Peyer's patch (tissue), 4 donors: ENCODE data around the gene PELI1.

Source experiments
- POLR2A ChIP-seq, 2 donors: fragments of 450-650 bp; IDR thresholded peaks; one replicate each; pipeline ENCODE4 v1.5.1; 2017; ENCODE audit warnings: antibody characterized with exemption in 2 of 2, mild to moderate bottlenecking in 2 of 2, moderate library complexity in 2 of 2
- TF ChIP-seq, protein P1 (sequence below), 6 experiments: fragments of 450-650 bp in 4 of 6; fragments of 200-600 bp in 2 of 6; sonication (generic) in 1 of 6; IDR thresholded peaks; one replicate each; pipeline ENCODE4 v1.5.1; 2017 to 2019; ENCODE audit warnings: antibody characterized with exemption in 6 of 6, mild to moderate bottlenecking in 3 of 6, moderate library complexity in 1 of 6

DNA sequence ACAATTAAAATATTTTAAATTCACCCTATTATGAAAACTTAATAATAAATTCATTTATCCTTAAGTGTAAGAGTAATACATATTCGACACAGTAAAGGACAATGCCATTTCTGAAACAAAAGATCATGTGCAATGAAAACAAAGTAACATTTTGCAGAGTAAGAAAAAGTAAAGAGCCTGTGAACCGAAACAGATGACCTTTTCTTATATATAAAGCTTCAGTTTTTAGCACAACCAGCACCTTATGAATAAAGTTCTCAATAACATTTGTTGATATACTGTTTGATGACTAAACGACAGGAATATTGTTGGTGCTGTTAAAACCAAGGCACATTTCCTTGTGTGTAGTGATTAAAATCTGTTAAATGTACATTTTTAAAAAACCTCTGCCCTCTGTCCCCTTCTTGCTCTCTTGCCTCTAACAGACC lies 1.5 kb downstream of the PELI1 start:
- TF ChIP-seq POLR2A (IDR thresholded peaks at IDR 0.05) = no peak
- TF ChIP-seq, protein P1, sequence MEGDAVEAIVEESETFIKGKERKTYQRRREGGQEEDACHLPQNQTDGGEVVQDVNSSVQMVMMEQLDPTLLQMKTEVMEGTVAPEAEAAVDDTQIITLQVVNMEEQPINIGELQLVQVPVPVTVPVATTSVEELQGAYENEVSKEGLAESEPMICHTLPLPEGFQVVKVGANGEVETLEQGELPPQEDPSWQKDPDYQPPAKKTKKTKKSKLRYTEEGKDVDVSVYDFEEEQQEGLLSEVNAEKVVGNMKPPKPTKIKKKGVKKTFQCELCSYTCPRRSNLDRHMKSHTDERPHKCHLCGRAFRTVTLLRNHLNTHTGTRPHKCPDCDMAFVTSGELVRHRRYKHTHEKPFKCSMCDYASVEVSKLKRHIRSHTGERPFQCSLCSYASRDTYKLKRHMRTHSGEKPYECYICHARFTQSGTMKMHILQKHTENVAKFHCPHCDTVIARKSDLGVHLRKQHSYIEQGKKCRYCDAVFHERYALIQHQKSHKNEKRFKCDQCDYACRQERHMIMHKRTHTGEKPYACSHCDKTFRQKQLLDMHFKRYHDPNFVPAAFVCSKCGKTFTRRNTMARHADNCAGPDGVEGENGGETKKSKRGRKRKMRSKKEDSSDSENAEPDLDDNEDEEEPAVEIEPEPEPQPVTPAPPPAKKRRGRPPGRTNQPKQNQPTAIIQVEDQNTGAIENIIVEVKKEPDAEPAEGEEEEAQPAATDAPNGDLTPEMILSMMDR (IDR thresholded peaks at IDR 0.05) = no peak
